NCI-H1436 treated with DMSO at 0.1 percent for 48 hours (cell line): Measurements from ENCODE around the gene NAALADL1.
"Not testable (repeated sequence)": the region's sequence is repeated elsewhere in the genome, so short reads cannot be mapped to it uniquely, and the experiment has no call there.

Experiments
- DNase-seq: peaks from one replicate; lab custom pipeline; 2025; lab: John Stamatoyannopoulos, UW

The NAALADL1 gene

GRCh38 chr11:65047581-65048422, 10.6 kb downstream of the NAALADL1 start:
- no peak for DNase-seq

- DNase-seq, result no peak
Observed at GRCh38 chr11:65045728-65046127, 12.6 kb downstream of the NAALADL1 start.

DNA sequence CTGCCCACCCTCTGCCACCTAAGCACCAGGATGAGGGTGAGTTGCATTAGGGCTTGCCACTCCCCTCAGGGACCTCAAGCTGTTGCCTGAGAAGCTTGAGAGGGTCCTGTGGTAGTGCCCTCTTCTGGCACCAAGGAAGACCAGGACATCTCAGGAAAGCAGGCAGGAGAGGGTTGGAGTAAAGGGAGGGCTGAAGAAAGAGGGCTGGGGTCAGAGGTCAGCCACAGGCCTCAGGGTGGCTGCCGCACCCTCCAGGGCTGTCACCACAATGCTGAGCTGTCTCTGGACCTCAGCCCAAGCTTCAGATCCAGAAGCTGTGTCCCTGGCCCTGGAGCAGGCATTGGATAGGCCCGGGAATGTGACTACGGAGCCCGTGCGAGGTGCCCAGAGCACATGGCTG, 13.3 kb downstream of the NAALADL1 start:
- DNase-seq, result no peak

GRCh38 chr11:65043881-65044501, 14.4 kb downstream of the NAALADL1 start:
- no peak for DNase-seq

- no peak for DNase-seq
Observed at GRCh38 chr11:65042891-65043290, 15.5 kb downstream of the NAALADL1 start.

- DNase-seq, result peak; percentile 81
Observed at GRCh38 chr11:65040847-65041622, 17.3 kb downstream of the NAALADL1 start, which contains the start of gene SAC3D1. Gene SAC3D1 (plus strand): TSS chr11:65041210. CDS start chr11:65041293, 83 bp downstream.

- no peak for DNase-seq
Observed at GRCh38 chr11:65040520-65040846, 17.9 kb downstream of the NAALADL1 start.

DNA sequence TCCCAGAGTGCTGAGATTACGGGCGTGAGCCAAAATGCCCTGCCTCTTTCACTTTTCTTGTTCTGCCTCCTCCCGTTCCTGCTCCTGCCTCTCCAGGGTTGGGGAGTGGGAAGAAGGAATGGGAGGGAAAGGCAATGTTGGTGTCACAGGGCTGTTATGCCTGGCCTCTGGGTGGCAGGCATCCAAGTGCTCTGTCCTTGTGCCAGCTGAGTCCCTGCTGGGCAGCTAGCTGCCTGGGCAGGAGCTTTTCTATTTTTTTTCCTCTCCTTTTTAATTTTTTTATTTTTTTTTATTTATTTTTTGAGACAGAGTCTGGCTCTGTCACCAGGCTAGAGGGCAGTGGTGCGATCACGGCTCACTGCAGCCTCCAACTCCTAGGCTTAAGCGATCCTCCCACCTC, 21.4 kb downstream of the NAALADL1 start:
- no peak for DNase-seq

DNA sequence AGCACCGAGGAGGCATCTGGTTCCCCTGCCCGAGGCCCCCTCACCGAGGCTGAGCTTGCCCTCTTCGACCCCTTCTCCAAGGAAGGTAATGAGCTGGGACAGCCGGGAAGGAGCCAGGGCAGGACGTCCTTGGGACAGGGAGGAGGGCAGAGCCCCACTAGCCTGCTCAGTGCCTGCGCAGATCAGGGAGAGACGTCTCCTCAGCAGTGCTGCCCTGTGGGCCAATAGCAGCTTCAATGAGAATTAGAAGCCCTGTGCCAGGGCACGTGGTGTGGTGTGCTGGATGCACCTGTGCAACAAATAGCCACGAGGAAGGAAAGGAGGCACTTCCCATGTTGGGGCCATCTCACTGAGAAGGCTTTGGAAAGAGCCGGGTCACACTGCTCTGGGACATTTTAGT, 22.8 kb downstream of the NAALADL1 start:
- DNase-seq, result no peak

GRCh38 chr11:65034423-65034822, 23.9 kb downstream of the NAALADL1 start:
- DNase-seq, result no peak

DNA sequence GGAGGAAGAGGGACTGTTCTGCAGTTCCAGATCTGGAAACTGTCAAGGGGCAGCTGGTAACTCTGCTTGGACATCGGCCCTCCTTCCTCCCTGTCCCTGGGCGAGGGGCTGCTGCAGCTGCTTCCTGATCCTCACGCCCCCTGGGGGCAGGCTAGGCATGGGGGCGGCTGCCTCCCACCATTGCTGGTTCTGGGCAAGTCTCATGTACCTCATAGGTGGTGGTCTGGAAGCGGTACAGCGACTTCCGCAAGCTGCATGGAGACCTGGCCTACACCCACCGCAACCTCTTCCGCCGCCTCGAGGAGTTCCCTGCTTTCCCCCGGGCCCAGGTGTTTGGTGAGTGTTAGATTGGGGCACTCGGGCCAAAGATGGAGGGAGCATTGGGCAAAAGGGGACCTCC, 26.1 kb downstream of the NAALADL1 start:
- DNase-seq, result no peak

DNA sequence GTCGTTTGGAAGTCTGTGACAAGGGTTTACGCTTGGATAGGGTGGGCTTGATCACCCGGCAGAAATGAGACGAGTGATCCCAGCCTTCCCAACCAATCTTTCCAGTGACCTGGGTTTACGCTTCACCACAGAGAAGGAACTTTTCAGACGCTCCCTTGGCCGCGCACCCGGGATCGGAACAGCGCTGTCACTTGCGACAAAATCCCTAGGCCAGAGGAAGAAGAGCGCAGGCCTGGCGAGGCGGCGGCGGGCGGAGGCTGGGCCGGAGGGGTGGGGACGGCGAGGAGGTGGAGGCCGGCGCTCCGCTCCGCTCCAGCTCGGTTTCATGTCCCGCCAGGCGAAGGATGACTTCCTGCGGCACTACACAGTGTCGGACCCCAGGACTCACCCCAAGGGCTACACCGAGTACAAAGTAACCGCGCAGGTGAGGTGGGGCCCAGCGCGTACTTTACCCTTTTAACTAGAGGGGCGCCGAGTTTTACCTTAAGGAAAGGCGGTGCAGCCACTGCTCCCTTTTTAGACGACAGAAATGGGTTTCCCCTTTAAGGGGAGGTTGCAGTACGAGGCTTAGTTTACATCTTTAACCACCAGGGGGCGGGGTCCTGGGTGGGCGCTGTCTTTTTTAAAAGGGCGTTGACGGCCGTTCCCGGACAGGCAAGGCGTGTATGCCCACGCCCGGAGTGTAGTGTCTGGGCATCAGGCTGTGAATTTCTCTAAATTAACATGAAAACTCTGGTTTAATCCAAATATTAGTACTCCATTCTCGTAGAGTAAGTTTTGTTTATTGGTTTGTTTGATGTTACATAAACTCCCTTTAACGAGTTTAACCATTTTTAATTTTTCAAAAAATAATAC, 30.9 kb downstream of the NAALADL1 start, which contains the start of gene SNX15:
SNX15 (plus strand) TSS at position 227 of the 855 bp plus-strand sequence; CDS start at position 326, 99 bp downstream.
- DNase-seq, result peak; percentile 86

- DNase-seq, result no peak
Observed at GRCh38 chr11:65026810-65027209, 31.5 kb downstream of the NAALADL1 start.

DNA sequence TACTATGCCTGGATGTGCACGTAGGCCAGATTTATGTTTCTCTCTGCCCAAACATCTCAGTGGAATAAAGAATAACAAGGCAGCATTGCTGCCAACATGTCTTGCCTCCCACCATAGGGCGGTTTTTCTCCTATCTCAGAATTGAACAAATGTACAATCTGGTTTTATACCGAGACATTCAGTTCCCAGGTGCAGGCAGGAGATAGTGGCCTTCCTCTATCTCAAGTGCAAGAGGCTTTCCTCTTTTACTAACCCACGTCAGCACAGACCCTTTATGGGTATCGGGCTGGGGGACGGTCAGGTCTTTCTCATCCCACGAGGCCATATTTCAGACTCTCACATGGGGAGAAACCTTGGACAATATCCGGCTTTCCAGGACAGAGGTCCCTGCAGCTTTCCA, 34.9 kb downstream of the NAALADL1 start:
- not testable (repeated sequence) for DNase-seq

DNA sequence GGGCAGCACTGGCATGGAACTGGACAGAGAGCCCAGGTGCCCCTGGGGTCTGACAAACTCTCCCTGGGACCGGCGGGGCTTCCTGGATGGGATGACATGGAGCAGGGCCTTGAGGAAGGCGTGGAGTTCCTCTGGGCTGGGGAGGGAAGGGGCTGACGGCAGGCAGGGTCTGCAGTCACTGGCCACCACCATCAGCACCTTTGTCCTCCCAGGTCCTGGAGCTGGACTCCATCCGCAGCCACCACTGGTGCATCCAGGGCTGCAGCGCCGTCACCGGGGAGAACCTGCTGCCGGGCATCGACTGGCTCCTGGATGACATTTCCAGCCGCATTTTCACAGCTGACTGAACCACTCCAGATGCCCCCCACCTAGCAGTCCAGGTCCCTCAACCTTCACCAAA, 36.8 kb downstream of the NAALADL1 start:
- no peak for DNase-seq

DNA sequence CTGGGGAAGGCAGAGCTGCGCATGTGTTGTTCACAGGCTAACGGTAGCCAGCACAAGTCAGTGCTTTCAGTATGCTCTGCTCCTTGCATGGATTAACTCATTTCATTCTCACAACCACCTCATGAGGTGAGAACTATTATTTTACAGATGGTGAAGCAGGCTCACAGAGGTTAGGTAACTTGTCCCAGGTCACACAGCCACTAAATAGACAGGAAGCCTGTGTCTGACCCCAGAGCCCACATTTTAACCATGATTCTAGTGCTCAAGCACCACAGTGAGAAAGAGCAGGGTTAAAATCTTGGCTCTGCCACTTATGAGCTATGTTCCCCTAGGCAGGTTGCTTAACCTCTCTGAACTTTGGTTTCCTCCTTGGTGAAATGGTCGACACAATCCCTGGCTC, 37.4 kb downstream of the NAALADL1 start:
- DNase-seq, result no peak

DNA sequence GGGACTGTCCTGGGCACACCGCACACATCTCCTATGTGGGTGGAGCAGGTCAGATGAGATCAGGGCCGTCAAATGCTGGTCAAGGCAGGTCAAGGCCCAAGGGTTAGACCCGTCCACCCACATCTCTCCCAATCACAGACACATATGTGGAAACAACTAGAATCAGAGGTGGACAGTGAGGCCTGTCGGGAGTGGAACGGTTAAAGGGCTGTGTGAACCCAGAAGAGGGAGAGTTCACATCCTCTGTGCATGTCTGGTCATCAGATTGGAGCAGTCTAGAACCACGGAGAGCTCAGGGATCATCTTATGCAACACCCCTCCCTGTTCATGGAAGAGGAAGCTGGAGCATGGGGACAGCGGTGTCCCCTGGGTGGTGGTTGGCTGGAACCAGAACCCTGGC, 38.5 kb downstream of the NAALADL1 start:
- no peak for DNase-seq

GRCh38 chr11:65017937-65018336, 40.4 kb downstream of the NAALADL1 start:
- DNase-seq, result no peak

- DNase-seq, result no peak
Observed at GRCh38 chr11:65016705-65017104, 41.6 kb downstream of the NAALADL1 start.

GRCh38 chr11:65014726-65015227, 43.6 kb downstream of the NAALADL1 start:
- no peak for DNase-seq

GRCh38 chr11:65013888-65014725, 44.2 kb downstream of the NAALADL1 start, which contains the start of gene ARL2:
Gene ARL2 (plus strand): TSS chr11:65014160. CDS start chr11:65014208, 48 bp downstream.
- peak; percentile 43 for DNase-seq
